HepG2 (cell line): Measurements from ENCODE around the gene SH3GL1. TPM values are rescaled to one million over a fixed set of nuclear protein-coding genes. Genes with fewer than 3 reads are reported as not detected.

Source experiments
- ATAC-seq: fragments of 200-7000 bp; cut with Tn5 transposase; 3 replicates; pipeline ENCODE4 v1.9.1; 2020; ENCODE audit warnings: mild to moderate bottlenecking, moderate library complexity
- BruUV-seq: library from RNA; stranded (reverse); fragments of 400-500 nt; replicated peaks from 2 replicates; lab custom pipeline; 2021; lab: Mats Ljungman, UMichigan
- CTCF ChIA-PET: fragments of 300-600 bp; formaldehyde crosslinking; extraction: SDS; loops from one replicate; lab custom pipeline; 2021; ENCODE audit warnings: low total read pairs, inconsistent platforms, low intra/inter-chr PET ratio; lab: Yijun Ruan, JAX
- POLR2A ChIA-PET: fragments of 350-600 bp; sonication (Branson Sonifier 250); formaldehyde crosslinking; loops from one replicate; lab custom pipeline; 2020; ENCODE audit warnings: antibody characterized with exemption, inconsistent platforms; lab: Yijun Ruan, JAX
- DNase-seq: peaks from one replicate; pipeline ENCODE4 v3.0.0-alpha.2; 2015; ENCODE audit warnings: low spot score
- FAIRE-seq: peaks from 3 replicates; lab custom pipeline; 2011; peaks lifted over from hg19 to GRCh38; lab: Jason Lieb, UNC
- H2AFZ ChIP-seq: one replicate; pipeline ENCODE4 v1.6.1; 2011; ENCODE audit warnings: low read length, inconsistent platforms
- H3K27ac ChIP-seq: fragments of 300-600 bp; 3 replicates; pipeline ENCODE4 v1.8.0; 2011; ENCODE audit warnings: mixed run types, mild to moderate bottlenecking, mixed read lengths, low read length, inconsistent platforms; ENCODE audit not compliant: insufficient read depth; ENCODE audit errors: extremely low read length
- H3K27me3 ChIP-seq, 2 experiments: fragments of 200-600 bp in 1 of 2; 2 replicates in 1 of 2; 3 replicates in 1 of 2; pipeline versions ENCODE4 v1.6.0 to v1.8.0; 2011; ENCODE audit warnings: low read length in 2 of 2, mild to moderate bottlenecking in 2 of 2, moderate library complexity in 2 of 2, inconsistent platforms in 1 of 2; ENCODE audit not compliant: insufficient read depth in 2 of 2, control insufficient read depth in 1 of 2
- H3K36me3 ChIP-seq, 2 experiments: fragments of 200-600 bp in 1 of 2; replicated peaks in 1 of 2; 2 replicates in 1 of 2; 3 replicates in 1 of 2; pipeline versions ENCODE4 v1.5.1 to v1.8.0; 2011; ENCODE audit warnings: low read length in 2 of 2, inconsistent platforms in 1 of 2; ENCODE audit not compliant: insufficient read depth in 2 of 2, control insufficient read depth in 1 of 2
- H3K4me1 ChIP-seq: 2 replicates; pipeline ENCODE4 v1.5.1; 2012; ENCODE audit warnings: low read length, inconsistent platforms; ENCODE audit not compliant: insufficient read depth
- H3K4me2 ChIP-seq: 2 replicates; pipeline ENCODE4 v1.6.0; 2011; ENCODE audit warnings: low read depth, low read length, inconsistent platforms
- H3K4me3 ChIP-seq, 3 experiments: fragments of 200-600 bp in 1 of 3; sonication (generic), shearing (Covaris generic) in 1 of 3; replicated peaks in 1 of 3; 2 replicates each; pipeline ENCODE4 v1.5.1; 2011 to 2016; ENCODE audit warnings: low read length in 3 of 3, inconsistent platforms in 2 of 3, low read depth in 2 of 3, mild to moderate bottlenecking in 2 of 3, control low read depth in 1 of 3, mixed read lengths in 1 of 3; ENCODE audit not compliant: insufficient read depth in 1 of 3
- H3K79me2 ChIP-seq: one replicate; pipeline ENCODE4 v1.6.1; 2011; ENCODE audit warnings: low read length, inconsistent platforms; ENCODE audit not compliant: insufficient read depth
- H3K9ac ChIP-seq: 2 replicates; pipeline ENCODE4 v1.6.0; 2011; ENCODE audit warnings: mild to moderate bottlenecking, low read depth, low read length, inconsistent platforms; ENCODE audit not compliant: insufficient read depth
- H3K9me3 ChIP-seq: 2 replicates; pipeline ENCODE4 v1.5.1; 2012; ENCODE audit warnings: mild to moderate bottlenecking, low read length
- H4K20me1 ChIP-seq: 2 replicates; pipeline ENCODE4 v1.6.0; 2011; ENCODE audit warnings: inconsistent platforms, mild to moderate bottlenecking, low read length, moderate library complexity; ENCODE audit not compliant: insufficient read depth
- CBFB ChIP-seq: sonication (generic); formaldehyde crosslinking; IDR thresholded peaks from 2 replicates; pipeline ENCODE4 v1.4.0; 2020; ENCODE audit warnings: missing genetic modification reagents
- EZH2 ChIP-seq: conservative IDR thresholded peaks from 2 replicates; pipeline ENCODE4 v1.6.1; 2012; ENCODE audit warnings: mild to moderate bottlenecking, low read depth, low read length, moderate library complexity
- HNRNPL ChIP-seq: fragments of 200-400 bp; formaldehyde crosslinking; IDR thresholded peaks from 2 replicates; pipeline ENCODE4 v1.6.1; 2017; ENCODE audit warnings: mild to moderate bottlenecking, low read depth, low read length
- NFRKB ChIP-seq: fragments of 450-650 bp; IDR thresholded peaks from 2 replicates; pipeline ENCODE4 v1.6.1; 2017
- RBM22 ChIP-seq: fragments of 200-400 bp; formaldehyde crosslinking; optimal IDR thresholded peaks from 2 replicates; pipeline ENCODE3; 2017; ENCODE audit warnings: mild to moderate bottlenecking, low read length, moderate library complexity
- ZBTB14 ChIP-seq: sonication (generic); formaldehyde crosslinking; IDR thresholded peaks from 2 replicates; pipeline ENCODE4 v1.4.0; 2020; ENCODE audit warnings: missing genetic modification reagents
- ZNF687 ChIP-seq: sonication (generic); formaldehyde crosslinking; IDR thresholded peaks from 2 replicates; pipeline ENCODE4 v1.5.1; 2020; ENCODE audit warnings: mild to moderate bottlenecking, missing genetic modification reagents, moderate library complexity
- WGBS: methylation state at CpG from one replicate; pipeline ENCODE4 v1.1.6; 2017; ENCODE audit warnings: low lambda C conversion rate; 5-methylcytosine and 5-hydroxymethylcytosine counted together
- in situ Hi-C: cut with HindIII; loops from 2 replicates; pipeline ENCODE4 v1.10.0; 2017; ENCODE audit warnings: low pct_unique_long_range_greater_than_20kb; ENCODE audit not compliant: extremely low pct_ligation_motif_present
- intact Hi-C: fragments of 100-400 bp; cut with micrococcal nuclease; formaldehyde crosslinking; loops from one replicate; pipeline ENCODE4 v1.10.0; 2022; ENCODE audit not compliant: unreplicated experiment
- polyA plus RNA-seq, 8 experiments: library from polyadenylated mRNA; depleted of rRNA in 3 of 8; stranded (reverse) in 7 of 8; unstranded in 1 of 8; fragments of >200 nt; fragmentation: Illumina TruSeq in 4 of 8; extraction: Trizol in 4 of 8; gene quantifications; 2 replicates each; pipeline versions ENCODE4 v1.2.1 to v1.2.3, GENCODE V29; 2011 to 2016; ENCODE audit warnings: low read depth in 4 of 8, missing spikeins in 1 of 8, mixed read lengths in 1 of 8; ENCODE audit not compliant: insufficient read depth in 1 of 8
- total RNA-seq, 5 experiments: library from RNA; depleted of rRNA; stranded (reverse); fragments of >200 nt; fragmentation: Illumina TruSeq; extraction: Trizol; gene quantifications; 2 replicates each; pipeline ENCODE4 v1.2.3, GENCODE V29; 2016; ENCODE audit warnings: low read depth in 1 of 5
- TF ChIP-seq, protein P1 (sequence below): sonication (generic); formaldehyde crosslinking; IDR thresholded peaks from 2 replicates; pipeline ENCODE4 v1.4.0; 2020; ENCODE audit warnings: missing genetic modification reagents

The SH3GL1 gene
- total and polyA plus RNA-seq, 2 of the 13 experiments (the other 11 are each of a cell fraction or from before 2014, with no cell fraction given): 33.0 to 45.1 TPM

GRCh38 chr19:4369888-4370260 lies 30.5 kb downstream of the SH3GL1 start (continued):
- TF ChIP-seq ZNF687 (CRISPR knock-in tag) (peak; percentile 40; the same call in 1 of the 2 replicates), ZBTB14 (0 out of 2 replicates have a peak, but pooled peaks have one; percentile 33), HNRNPL (0 out of 2 replicates have a peak, but pooled peaks have one; percentile 56), EZH2 (no peak)

GRCh38 chr19:4369109-4369887 lies 31.0 kb downstream of the SH3GL1 start:
- FAIRE-seq (no peak), DNase-seq (no peak), ATAC-seq (no peak)
- in situ Hi-C loops (no loop called here), intact Hi-C loops (no loop called here)
- H3K79me2 ChIP-seq: peaks cover 35% of the 10 kb centered on the region
- H3K36me3 ChIP-seq: peaks cover 18 to 46% of the 10 kb centered on the region in 2 experiments; a peak in 4 of 5 replicates
- H2AFZ ChIP-seq: no peak overlapping the region
- no TSS peak for BruUV-seq
- ChIA-PET POLR2A (interaction anchor here (1.0 kb wide), 1 partner anchor 31 kb away, joined by 3 read pairs; the partner anchor contains the start of gene SH3GL1), CTCF (interaction anchor here (0.7 to 0.9 kb wide), 2 partner anchors 16 to 30 kb away, joined by 3 read pairs; no protein-coding TSS in a partner anchor)
- H3K9me3 ChIP-seq: no peaks in the 10 kb centered on the region
- no peaks in the 10 kb centered on the region; the same call in 1 of the 2 replicates for H4K20me1 ChIP-seq
- no peak overlapping the region for H3K4me3 ChIP-seq
- H3K9ac ChIP-seq: no peak overlapping the region
- H3K4me1 ChIP-seq: peaks cover 9% of the 10 kb centered on the region
- H3K27me3 ChIP-seq: no peaks in the 10 kb centered on the region
- H3K27ac ChIP-seq: no peak overlapping the region
- 91% methylated on average over 15 of the region's 25 CpGs for WGBS
- TF ChIP-seq CBFB (CRISPR knock-in tag) (0 out of 2 replicates have a peak, but pooled peaks have one; percentile 12), RBM22 (peak; percentile 11), NFRKB (no peak)
- TF ChIP-seq, protein P1, sequence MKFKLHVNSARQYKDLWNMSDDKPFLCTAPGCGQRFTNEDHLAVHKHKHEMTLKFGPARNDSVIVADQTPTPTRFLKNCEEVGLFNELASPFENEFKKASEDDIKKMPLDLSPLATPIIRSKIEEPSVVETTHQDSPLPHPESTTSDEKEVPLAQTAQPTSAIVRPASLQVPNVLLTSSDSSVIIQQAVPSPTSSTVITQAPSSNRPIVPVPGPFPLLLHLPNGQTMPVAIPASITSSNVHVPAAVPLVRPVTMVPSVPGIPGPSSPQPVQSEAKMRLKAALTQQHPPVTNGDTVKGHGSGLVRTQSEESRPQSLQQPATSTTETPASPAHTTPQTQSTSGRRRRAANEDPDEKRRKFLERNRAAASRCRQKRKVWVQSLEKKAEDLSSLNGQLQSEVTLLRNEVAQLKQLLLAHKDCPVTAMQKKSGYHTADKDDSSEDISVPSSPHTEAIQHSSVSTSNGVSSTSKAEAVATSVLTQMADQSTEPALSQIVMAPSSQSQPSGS (CRISPR knock-in tag): no peak
- no peak overlapping the region for H3K4me2 ChIP-seq
